GM19455 (cell line): Measurements from ENCODE around the gene TMEM273.

ENCODE experiments used
- ATAC-seq: cut with Tn5 transposase; IDR thresholded peaks from one replicate; pipeline ENCODE4 v1.9.1; 2021; ENCODE audit not compliant: unreplicated experiment

The TMEM273 gene

GRCh38 chr10:49187950-49188761, at the start of gene TMEM273:
TMEM273 (minus strand) TSS chr10:49188391; CDS start chr10:49188336, 55 bp downstream.
- peak; percentile 67 for ATAC-seq

GRCh38 chr10:49237985-49238384, 49.8 kb upstream of the TMEM273 start:
- ATAC-seq: no peak

- ATAC-seq: no peak
These were observed 47.2 kb upstream of the TMEM273 start for GRCh38 chr10:49235392-49235791.

GRCh38 chr10:49231086-49231820, 43.1 kb upstream of the TMEM273 start:
- ATAC-seq: no peak

GRCh38 chr10:49230004-49230403, 41.8 kb upstream of the TMEM273 start:
- ATAC-seq: no peak

- ATAC-seq: no peak
These were observed 40.5 kb upstream of the TMEM273 start for GRCh38 chr10:49228677-49229076.

GRCh38 chr10:49227406-49227805, 39.2 kb upstream of the TMEM273 start:
- ATAC-seq: no peak

GRCh38 chr10:49226594-49226993, 38.4 kb upstream of the TMEM273 start:
- no peak for ATAC-seq

GRCh38 chr10:49225218-49225876, 37.2 kb upstream of the TMEM273 start:
- no peak for ATAC-seq

GRCh38 chr10:49223205-49223604, 35.0 kb upstream of the TMEM273 start:
- no peak for ATAC-seq

GRCh38 chr10:49222170-49222569, 34.0 kb upstream of the TMEM273 start:
- ATAC-seq: no peak

- no peak for ATAC-seq
These were observed 32.5 kb upstream of the TMEM273 start for GRCh38 chr10:49220679-49221078.

GRCh38 chr10:49220031-49220430, 31.8 kb upstream of the TMEM273 start:
- ATAC-seq: no peak

- ATAC-seq: no peak
These were observed 31.1 kb upstream of the TMEM273 start for GRCh38 chr10:49219248-49219647.

GRCh38 chr10:49218480-49218879, 30.3 kb upstream of the TMEM273 start:
- ATAC-seq: no peak

- ATAC-seq: no peak
These were observed 29.5 kb upstream of the TMEM273 start for GRCh38 chr10:49217645-49218044.

GRCh38 chr10:49213211-49213610, 25.0 kb upstream of the TMEM273 start:
- no peak for ATAC-seq

- no peak for ATAC-seq
These were observed 24.6 kb upstream of the TMEM273 start for GRCh38 chr10:49212783-49213182.

GRCh38 chr10:49212076-49212475, 23.9 kb upstream of the TMEM273 start:
- ATAC-seq: no peak

- ATAC-seq: no peak
These were observed 20.8 kb upstream of the TMEM273 start for GRCh38 chr10:49208996-49209395.

GRCh38 chr10:49207936-49208487, 19.8 kb upstream of the TMEM273 start:
- ATAC-seq: no peak
